ENCODE results near the gene SNPH.

Gene SNPH

GRCh38 chr20:1287787-1288569 lies 21.9 kb downstream of the SNPH start:
- no peak for DNase-seq

- DNase-seq = no peak
Measured at GRCh38 chr20:1291191-1291741, 25.2 kb downstream of the SNPH start.

GRCh38 chr20:1292620-1293019 lies 26.5 kb downstream of the SNPH start:
- DNase-seq = no peak

GRCh38 chr20:1293641-1294379 lies 27.7 kb downstream of the SNPH start:
- no peak for DNase-seq

- DNase-seq = no peak
Measured at GRCh38 chr20:1294497-1294896, 28.4 kb downstream of the SNPH start.

GRCh38 chr20:1295276-1295930 lies 29.3 kb downstream of the SNPH start:
- no peak for DNase-seq

GRCh38 chr20:1296117-1296610 lies 30.1 kb downstream of the SNPH start:
- DNase-seq = no peak

GRCh38 chr20:1296922-1297321 lies 30.8 kb downstream of the SNPH start:
- DNase-seq = no peak

GRCh38 chr20:1297486-1297885 lies 31.4 kb downstream of the SNPH start:
- DNase-seq = no peak

- no peak for DNase-seq
Measured at GRCh38 chr20:1298166-1298565, 32.1 kb downstream of the SNPH start.

GRCh38 chr20:1298888-1299511 lies 32.9 kb downstream of the SNPH start:
- DNase-seq = no peak

GRCh38 chr20:1299522-1299921 lies 33.4 kb downstream of the SNPH start:
- no peak for DNase-seq

GRCh38 chr20:1300083-1300840 lies 34.2 kb downstream of the SNPH start:
- DNase-seq = no peak

GRCh38 chr20:1301031-1301529 lies 35.0 kb downstream of the SNPH start:
- DNase-seq = no peak

GRCh38 chr20:1302685-1303541 lies 36.8 kb downstream of the SNPH start:
- no peak for DNase-seq

GRCh38 chr20:1304710-1305515 lies 38.8 kb downstream of the SNPH start:
- DNase-seq = no peak

- DNase-seq = no peak
Measured at GRCh38 chr20:1305712-1306111, 39.6 kb downstream of the SNPH start.

GRCh38 chr20:1306316-1307135 lies 40.4 kb downstream of the SNPH start:
- DNase-seq = no peak

GRCh38 chr20:1307171-1307570 lies 41.1 kb downstream of the SNPH start:
- no peak for DNase-seq
